Measurements from ENCODE around the gene LRIT1.

Gene LRIT1

GRCh38 chr10:84270708-84271107 lies 29.4 kb upstream of the LRIT1 start:
- Histone ChIP-seq H3K27me3 (peaks cover 6% of the 10 kb centered on the region), H3K27ac (no peak overlapping the region), H3K9me3 (no peaks in the 10 kb centered on the region), H3K36me3 (no peaks in the 10 kb centered on the region), H3K4me1 (ENCODE audit: control insufficient read depth in 1 of 2, insufficient read depth in 1 of 2, low read depth in 1 of 2, low read length in 1 of 2) (no peaks in the 10 kb centered on the region), H3K4me3 (ENCODE audit: low read depth in 1 of 2, low read length in 1 of 2) (no peak overlapping the region)
- TF ChIP-seq CTCF (IDR thresholded peaks at IDR 0.05) = no peak

GRCh38 chr10:84269773-84270172 lies 28.4 kb upstream of the LRIT1 start:
- TF ChIP-seq CTCF (IDR thresholded peaks at IDR 0.05) = no peak
- Histone ChIP-seq H3K36me3 (no peaks in the 10 kb centered on the region), H3K27ac (no peak overlapping the region), H3K4me1 (ENCODE audit: control insufficient read depth in 1 of 2, insufficient read depth in 1 of 2, low read depth in 1 of 2, low read length in 1 of 2) (no peaks in the 10 kb centered on the region), H3K9me3 (no peaks in the 10 kb centered on the region), H3K27me3 (peaks cover 13% of the 10 kb centered on the region), H3K4me3 (ENCODE audit: low read depth in 1 of 2, low read length in 1 of 2) (no peak overlapping the region)

- no peaks in the 10 kb centered on the region for H3K4me1 ChIP-seq (ENCODE audit: control insufficient read depth in 1 of 2, insufficient read depth in 1 of 2, low read depth in 1 of 2, low read length in 1 of 2)
- peaks cover 18% of the 10 kb centered on the region for H3K27me3 ChIP-seq
- no peaks in the 10 kb centered on the region for H3K9me3 ChIP-seq
- H3K27ac ChIP-seq = no peak overlapping the region
- H3K36me3 ChIP-seq = no peaks in the 10 kb centered on the region
- no peak for TF ChIP-seq CTCF (IDR thresholded peaks at IDR 0.05)
- H3K4me3 ChIP-seq (ENCODE audit: low read depth in 1 of 2, low read length in 1 of 2) = no peak overlapping the region
Observed at GRCh38 chr10:84269162-84269561, 27.8 kb upstream of the LRIT1 start.

GRCh38 chr10:84267503-84268126 lies 26.3 kb upstream of the LRIT1 start:
- Histone ChIP-seq H3K27me3 (peaks cover 26% of the 10 kb centered on the region), H3K4me3 (ENCODE audit: low read depth in 1 of 2, low read length in 1 of 2) (no peak overlapping the region), H3K4me1 (ENCODE audit: control insufficient read depth in 1 of 2, insufficient read depth in 1 of 2, low read depth in 1 of 2, low read length in 1 of 2) (no peaks in the 10 kb centered on the region), H3K36me3 (no peaks in the 10 kb centered on the region), H3K27ac (no peak overlapping the region), H3K9me3 (no peaks in the 10 kb centered on the region)
- TF ChIP-seq CTCF (IDR thresholded peaks at IDR 0.05) = no peak

- no peaks in the 10 kb centered on the region for H3K9me3 ChIP-seq
- no peak for TF ChIP-seq CTCF (IDR thresholded peaks at IDR 0.05)
- no peaks in the 10 kb centered on the region for H3K4me1 ChIP-seq (ENCODE audit: control insufficient read depth in 1 of 2, insufficient read depth in 1 of 2, low read depth in 1 of 2, low read length in 1 of 2)
- H3K4me3 ChIP-seq (ENCODE audit: low read depth in 1 of 2, low read length in 1 of 2) = no peak overlapping the region
- no peak overlapping the region for H3K27ac ChIP-seq
- H3K27me3 ChIP-seq = peaks cover 21% of the 10 kb centered on the region
- H3K36me3 ChIP-seq = no peaks in the 10 kb centered on the region
Observed at GRCh38 chr10:84265418-84265817, 24.1 kb upstream of the LRIT1 start.

All from neutrophil (primary cell).